GM13976 (cell line): ENCODE measurements around the gene ONECUT3.

Experiments
- DNase-seq: peaks from one replicate; pipeline ENCODE4 v3.0.0; 2012; ENCODE audit warnings: low spot score
- in situ Hi-C: fragments of 300-500 bp; cut with MboI; formaldehyde crosslinking; loops from one replicate; pipeline ENCODE4 v1.12.0; 2022; ENCODE audit warnings: low sequenced_read_pairs, mixed read lengths, inconsistent platforms; ENCODE audit not compliant: unreplicated experiment
- TF ChIP-seq, protein P1 (sequence below): IDR thresholded peaks from 2 replicates; pipeline ENCODE4 v1.5.1; 2012; ENCODE audit warnings: borderline replicate concordance, mild to moderate bottlenecking; ENCODE audit not compliant: insufficient read depth; ENCODE audit errors: extremely low read depth, missing control alignments, control extremely low read depth

ONECUT3 gene

DNA sequence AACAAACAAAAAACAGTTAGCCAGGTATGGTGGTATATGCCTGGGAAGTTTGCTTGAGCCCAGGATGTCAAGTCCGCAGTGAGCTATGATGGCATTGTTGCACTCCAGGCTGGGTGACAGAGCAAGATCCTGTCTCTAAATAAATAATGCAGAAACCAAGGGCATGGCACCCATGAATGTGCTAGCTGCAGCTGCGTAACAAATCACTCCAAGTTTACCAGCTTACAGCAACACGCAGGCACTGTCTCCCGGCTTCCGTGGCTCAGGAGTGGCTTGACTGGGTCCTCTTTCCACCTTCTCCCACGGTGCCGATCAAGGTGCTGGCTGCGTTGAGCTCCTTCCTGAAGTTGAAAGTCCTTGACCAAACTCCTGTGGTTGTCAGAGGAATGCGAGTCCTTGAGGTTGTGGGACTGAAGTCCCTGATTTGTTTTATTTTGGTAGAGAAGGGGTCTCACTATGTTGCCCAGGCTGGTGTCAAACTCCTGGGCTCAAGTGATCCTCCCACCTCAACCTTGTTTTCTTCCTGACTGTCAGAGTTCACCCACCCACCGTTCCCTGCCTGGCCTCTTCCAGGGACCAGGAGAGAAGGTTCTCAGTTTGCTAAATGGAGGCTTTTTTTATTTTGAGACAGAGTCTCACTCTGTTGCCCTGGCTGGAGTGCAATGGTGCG is 13.2 kb upstream of the ONECUT3 start:
- in situ Hi-C loops: no loop called here
- DNase-seq: no peak
- TF ChIP-seq, protein P1, sequence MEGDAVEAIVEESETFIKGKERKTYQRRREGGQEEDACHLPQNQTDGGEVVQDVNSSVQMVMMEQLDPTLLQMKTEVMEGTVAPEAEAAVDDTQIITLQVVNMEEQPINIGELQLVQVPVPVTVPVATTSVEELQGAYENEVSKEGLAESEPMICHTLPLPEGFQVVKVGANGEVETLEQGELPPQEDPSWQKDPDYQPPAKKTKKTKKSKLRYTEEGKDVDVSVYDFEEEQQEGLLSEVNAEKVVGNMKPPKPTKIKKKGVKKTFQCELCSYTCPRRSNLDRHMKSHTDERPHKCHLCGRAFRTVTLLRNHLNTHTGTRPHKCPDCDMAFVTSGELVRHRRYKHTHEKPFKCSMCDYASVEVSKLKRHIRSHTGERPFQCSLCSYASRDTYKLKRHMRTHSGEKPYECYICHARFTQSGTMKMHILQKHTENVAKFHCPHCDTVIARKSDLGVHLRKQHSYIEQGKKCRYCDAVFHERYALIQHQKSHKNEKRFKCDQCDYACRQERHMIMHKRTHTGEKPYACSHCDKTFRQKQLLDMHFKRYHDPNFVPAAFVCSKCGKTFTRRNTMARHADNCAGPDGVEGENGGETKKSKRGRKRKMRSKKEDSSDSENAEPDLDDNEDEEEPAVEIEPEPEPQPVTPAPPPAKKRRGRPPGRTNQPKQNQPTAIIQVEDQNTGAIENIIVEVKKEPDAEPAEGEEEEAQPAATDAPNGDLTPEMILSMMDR: no peak

- in situ Hi-C loops: no loop called here
- TF ChIP-seq, protein P1: no peak
- DNase-seq: no peak
Observed at GRCh38 chr19:1742989-1743696, 10.2 kb upstream of the ONECUT3 start.

GRCh38 chr19:1744133-1744665 is 9.1 kb upstream of the ONECUT3 start:
- no peak for DNase-seq
- TF ChIP-seq, protein P1: no peak
- in situ Hi-C loops: no loop called here

GRCh38 chr19:1744822-1745563 is 8.3 kb upstream of the ONECUT3 start:
- DNase-seq: no peak
- in situ Hi-C loops: no loop called here
- TF ChIP-seq, protein P1: no peak

DNA sequence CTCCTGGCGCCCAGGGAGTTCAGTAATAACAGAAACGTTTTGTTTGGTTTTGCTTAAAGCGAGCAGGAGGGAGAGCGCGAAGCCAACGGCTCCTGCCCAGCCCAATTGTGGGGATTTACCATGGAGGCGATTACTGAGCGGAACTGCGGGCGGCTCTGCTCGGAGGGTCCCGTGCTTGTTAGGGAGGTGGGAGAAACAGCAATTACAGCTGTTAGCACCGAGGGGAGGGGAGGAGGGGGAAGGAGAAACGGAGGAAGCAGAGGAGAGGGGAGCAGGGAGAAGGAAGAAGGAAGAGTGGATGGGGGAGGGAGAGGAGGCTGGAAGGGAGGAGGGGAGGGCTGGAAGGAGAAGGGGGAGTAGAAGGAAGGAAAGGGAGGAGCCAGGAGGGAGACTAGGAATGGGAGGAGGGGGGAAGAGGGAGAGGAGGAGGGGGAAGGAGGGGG is 7.7 kb upstream of the ONECUT3 start:
- in situ Hi-C loops: no loop called here
- no peak for DNase-seq
- TF ChIP-seq, protein P1: no peak
